Small intestine (tissue), 7 donors: ENCODE measurements around the gene HLX. TPM values are rescaled to one million over a fixed set of nuclear protein-coding genes. Genes with fewer than 3 reads are reported as not detected.

Experiments used
- DNase-seq, 2 donors: peaks; one replicate each; pipeline versions ENCODE4 v3.0.0 to v3.0.0-alpha.2; 2013
- FAIRE-seq: peaks from 2 replicates; lab custom pipeline; 2012; peaks lifted over from hg19 to GRCh38; lab: Jason Lieb, UNC
- H3K27ac ChIP-seq, 3 donors: one replicate each; pipeline ENCODE4 v1.5.1; 2013; ENCODE audit warnings: low read length in 2 of 3, mild to moderate bottlenecking in 2 of 3, control low read depth in 1 of 3, inconsistent platforms in 1 of 3, low read depth in 1 of 3, moderate library complexity in 1 of 3
- H3K27me3 ChIP-seq, 3 donors: one replicate each; pipeline ENCODE4 v1.6.1; 2013; ENCODE audit warnings: low read length in 3 of 3, inconsistent platforms in 1 of 3; ENCODE audit not compliant: control insufficient read depth in 3 of 3, insufficient read depth in 3 of 3
- H3K36me3 ChIP-seq, 3 donors: one replicate each; pipeline ENCODE4 v1.6.1; 2013; ENCODE audit warnings: low read length in 3 of 3, inconsistent platforms in 1 of 3, low read depth in 1 of 3, mild to moderate bottlenecking in 1 of 3, moderate library complexity in 1 of 3; ENCODE audit not compliant: control insufficient read depth in 3 of 3, insufficient read depth in 2 of 3
- H3K4me1 ChIP-seq, 3 donors: one replicate each; pipeline ENCODE4 v1.6.1; 2013; ENCODE audit warnings: low read length in 2 of 3, inconsistent platforms in 1 of 3, low read depth in 1 of 3, mild to moderate bottlenecking in 1 of 3, moderate library complexity in 1 of 3; ENCODE audit not compliant: control insufficient read depth in 3 of 3, insufficient read depth in 2 of 3
- H3K4me3 ChIP-seq, 3 donors: one replicate each; pipeline ENCODE4 v1.5.1; 2013; ENCODE audit warnings: low read length in 3 of 3, control low read depth in 1 of 3, inconsistent platforms in 1 of 3, low read depth in 1 of 3, mild to moderate bottlenecking in 1 of 3, moderate library complexity in 1 of 3
- H3K9me3 ChIP-seq, 2 donors: one replicate each; pipeline ENCODE4 v1.6.1; 2013; ENCODE audit warnings: low read depth in 1 of 2, low read length in 1 of 2; ENCODE audit not compliant: control insufficient read depth in 2 of 2, insufficient read depth in 1 of 2
- WGBS, 3 donors: extraction: QIAGEN DNeasy Blood & Tissue Kit; methylation state at CpG; one replicate each; pipeline ENCODE4 v1.1.7; 2013; 5-methylcytosine and 5-hydroxymethylcytosine counted together
- polyA plus RNA-seq, 4 donors: library from polyadenylated mRNA; stranded (reverse) in 3 of 4; unstranded in 1 of 4; fragments of 200-250 nt in 3 of 4; fragments of 120-200 nt in 1 of 4; gene quantifications; one replicate each; pipeline versions ENCODE4 v1.2.1 to v1.2.3, GENCODE V29; 2013
- donor health status: healthy with polysubstance abuse.
- donor health status: control.
- donor health status: control.
- donor health status: Bipolar disorder and iron deficiency.
- donor health status: healthy.

The HLX gene
- polyA plus RNA-seq, 4 donors, result 0.45 to 8.7 (median 4.3) TPM

DNA sequence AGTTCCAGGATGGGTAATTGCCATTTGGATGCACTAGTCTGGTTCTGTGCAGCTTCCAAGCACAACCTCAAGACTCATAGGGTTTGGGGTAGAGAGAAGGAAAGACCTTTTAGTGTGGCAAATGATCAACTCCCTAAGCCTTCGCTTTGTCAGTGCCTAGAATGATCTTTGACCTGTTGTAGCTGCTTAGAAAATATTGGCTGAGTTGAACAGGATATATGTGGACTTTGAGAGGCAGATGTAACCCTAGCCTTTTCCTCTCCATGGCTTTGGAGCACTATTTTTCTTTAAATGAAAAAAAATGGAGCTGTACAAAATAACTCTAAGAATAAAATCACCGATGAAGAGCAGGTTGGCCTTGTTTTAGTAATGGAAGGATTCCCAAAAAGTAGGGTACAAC, 41.7 kb downstream of the HLX start:
- DNase-seq (no peak), FAIRE-seq (no peak)
- H3K27ac ChIP-seq, result no peak overlapping the region
- H3K27me3 ChIP-seq, result peaks cover 0 to 4% (median 0%) of the 10 kb centered on the region in 3 donors
- no peaks in the 10 kb centered on the region for H3K9me3 ChIP-seq
- H3K4me1 ChIP-seq, result no peaks in the 10 kb centered on the region
- no peak overlapping the region for H3K4me3 ChIP-seq
- 47 to 77% (median 69%) methylated on average over 2 of the region's 2 CpGs for WGBS, 3 donors
- H3K36me3 ChIP-seq, result no peaks in the 10 kb centered on the region

DNA sequence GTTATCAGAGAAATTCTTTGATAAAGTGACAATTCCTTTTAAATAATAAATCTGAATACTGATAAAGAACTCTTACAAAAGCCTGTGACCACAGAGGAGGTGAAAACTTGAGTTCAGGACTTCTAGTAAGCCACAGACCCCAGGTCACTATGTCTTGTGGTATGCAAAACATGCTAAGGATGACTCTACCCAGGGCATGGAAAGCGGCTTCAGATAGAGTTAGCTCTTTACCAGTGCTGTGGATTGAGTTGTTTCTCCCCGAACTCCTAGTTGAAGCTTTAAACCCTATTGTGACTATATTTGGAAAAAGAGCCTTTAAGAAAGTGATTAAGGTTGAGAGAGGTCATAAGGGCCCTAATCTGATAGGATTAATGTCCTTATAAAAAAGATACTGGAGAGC, 42.3 kb downstream of the HLX start:
- Histone ChIP-seq H3K36me3 (no peaks in the 10 kb centered on the region), H3K9me3 (no peaks in the 10 kb centered on the region), H3K27ac (no peak overlapping the region), H3K27me3 (peaks cover 0 to 4% (median 0%) of the 10 kb centered on the region in 3 donors), H3K4me1 (no peaks in the 10 kb centered on the region), H3K4me3 (no peak overlapping the region)
- DNase-seq, result no peak
- 85 to 90% (median 88%) methylated on average over 2 of the region's 2 CpGs for WGBS, 3 donors
- FAIRE-seq, result no peak

DNA sequence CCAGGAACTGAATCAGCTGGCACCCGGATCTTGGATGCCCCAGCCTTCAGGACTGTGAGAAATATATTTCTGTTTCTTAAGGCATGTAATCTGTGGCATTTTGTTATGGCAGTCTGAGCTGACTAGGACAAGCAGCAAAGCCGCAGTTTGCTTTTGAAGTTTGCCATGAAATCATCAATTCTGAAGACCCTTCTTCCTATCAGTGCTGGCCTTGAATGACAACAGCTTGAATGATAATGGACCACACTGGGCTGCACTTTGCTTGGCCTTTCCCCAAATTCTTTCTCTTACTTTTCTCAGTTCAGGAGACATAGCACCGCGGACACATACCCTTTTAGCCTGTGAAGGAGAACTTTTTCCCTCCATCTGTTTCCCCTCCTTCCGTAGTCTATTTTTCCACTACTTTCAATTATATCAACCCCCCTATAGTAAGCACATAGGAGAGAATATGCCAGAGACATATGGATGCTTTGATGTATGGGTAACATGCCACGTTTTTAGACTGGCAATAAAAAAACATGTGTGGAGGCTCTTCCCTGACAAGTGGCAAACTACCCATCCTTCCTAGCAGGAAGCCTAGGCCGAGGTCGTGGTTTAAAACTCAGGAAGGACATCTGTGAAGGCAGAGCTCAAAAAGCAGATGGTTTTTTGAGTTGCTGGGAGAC, 42.9 kb downstream of the HLX start:
- FAIRE-seq, result no peak
- Histone ChIP-seq H3K4me1 (no peaks in the 10 kb centered on the region), H3K36me3 (no peaks in the 10 kb centered on the region), H3K9me3 (no peaks in the 10 kb centered on the region), H3K27me3 (peaks cover 0 to 4% (median 0%) of the 10 kb centered on the region in 3 donors), H3K4me3 (no peak overlapping the region), H3K27ac (no peak overlapping the region)
- no peak for DNase-seq
- WGBS, 3 donors, result 63 to 72% (median 68%) methylated on average over 8 of the region's 8 CpGs

GRCh38 chr1:220922951-220923350, 43.7 kb downstream of the HLX start:
- no peaks in the 10 kb centered on the region for H3K9me3 ChIP-seq
- DNase-seq (no peak), FAIRE-seq (no peak)
- no peak overlapping the region for H3K27ac ChIP-seq
- peaks cover 0 to 3% (median 0%) of the 10 kb centered on the region in 3 donors for H3K27me3 ChIP-seq
- H3K4me1 ChIP-seq, result no peaks in the 10 kb centered on the region
- no peak overlapping the region for H3K4me3 ChIP-seq
- 47 to 76% (median 59%) methylated on average over 5 of the region's 5 CpGs for WGBS, 3 donors
- no peaks in the 10 kb centered on the region for H3K36me3 ChIP-seq

GRCh38 chr1:220924331-220924970, 45.2 kb downstream of the HLX start:
- H3K4me1 ChIP-seq, result no peaks in the 10 kb centered on the region
- DNase-seq (no peak), FAIRE-seq (no peak)
- WGBS, 3 donors, result 68 to 83% (median 69%) methylated on average over 3 of the region's 3 CpGs
- no peak overlapping the region for H3K27ac ChIP-seq
- no peaks in the 10 kb centered on the region for H3K36me3 ChIP-seq
- no peak overlapping the region for H3K4me3 ChIP-seq
- no peaks in the 10 kb centered on the region for H3K9me3 ChIP-seq
- peaks cover 0 to 2% (median 0%) of the 10 kb centered on the region in 3 donors for H3K27me3 ChIP-seq

- WGBS, 3 donors, result 83 to 92% (median 92%) methylated on average over 2 of the region's 2 CpGs
- no peaks in the 10 kb centered on the region for H3K36me3 ChIP-seq
- no peak overlapping the region for H3K4me3 ChIP-seq
- no peaks in the 10 kb centered on the region for H3K9me3 ChIP-seq
- FAIRE-seq (no peak), DNase-seq (no peak)
- no peak overlapping the region for H3K27ac ChIP-seq
- no peaks in the 10 kb centered on the region for H3K4me1 ChIP-seq
- H3K27me3 ChIP-seq, result peaks cover 0 to 2% (median 0%) of the 10 kb centered on the region in 3 donors
Measured at GRCh38 chr1:220925707-220926106, 46.5 kb downstream of the HLX start.

DNA sequence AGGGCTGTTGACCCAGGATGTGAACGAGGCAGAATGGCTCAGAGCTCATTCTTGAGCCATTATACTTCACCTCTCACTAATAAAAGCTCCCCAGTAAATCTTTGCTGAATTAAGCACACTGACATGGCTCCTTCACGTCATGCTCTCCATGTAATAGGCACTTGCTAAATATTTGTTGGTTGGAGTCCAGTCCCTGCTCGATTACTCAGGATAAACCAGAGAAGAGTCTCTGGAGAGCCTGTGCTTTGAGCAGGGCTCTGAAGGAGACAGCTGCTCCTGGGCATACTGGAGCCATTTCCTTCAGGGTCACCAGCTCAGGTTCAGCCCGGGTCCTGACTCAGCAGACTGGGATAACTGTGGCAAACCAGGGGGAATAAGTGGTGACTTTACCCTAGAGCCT, 46.9 kb downstream of the HLX start:
- Histone ChIP-seq H3K4me1 (no peaks in the 10 kb centered on the region), H3K9me3 (no peaks in the 10 kb centered on the region), H3K27ac (no peak overlapping the region), H3K36me3 (no peaks in the 10 kb centered on the region), H3K4me3 (no peak overlapping the region), H3K27me3 (peaks cover 0 to 2% (median 0%) of the 10 kb centered on the region in 3 donors)
- no peak for FAIRE-seq
- DNase-seq, result no peak
- WGBS, 3 donors, result 35 to 54% (median 40%) methylated on average over 4 of the region's 4 CpGs

DNA sequence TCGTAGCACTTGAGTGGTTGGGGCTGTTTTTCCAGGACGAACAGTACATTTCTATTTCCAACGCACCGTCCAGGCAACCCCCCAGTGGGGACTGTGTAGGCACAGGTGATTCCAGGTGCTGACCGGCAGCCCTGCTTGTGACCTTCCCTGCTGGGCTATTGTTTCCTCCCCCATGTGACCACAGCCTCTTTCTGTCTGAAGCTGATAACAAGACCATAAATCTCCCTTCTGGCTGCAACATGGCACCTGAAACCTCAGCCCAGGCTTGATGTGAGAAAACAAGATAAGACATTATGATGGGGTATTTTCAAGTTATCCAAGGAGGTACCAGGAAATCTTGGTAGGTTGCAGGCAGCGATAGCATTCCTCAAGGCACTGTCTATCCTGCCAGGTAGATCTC, 48.2 kb downstream of the HLX start:
- Histone ChIP-seq H3K4me1 (no peaks in the 10 kb centered on the region), H3K27me3 (peaks cover 0 to under 1% (median 0%) of the 10 kb centered on the region in 3 donors), H3K27ac (no peak overlapping the region), H3K36me3 (no peaks in the 10 kb centered on the region), H3K9me3 (no peaks in the 10 kb centered on the region), H3K4me3 (no peak overlapping the region)
- 17 to 46% (median 22%) methylated on average over 6 of the region's 6 CpGs for WGBS, 3 donors
- no peak for DNase-seq
- no peak for FAIRE-seq
